Measurements from ENCODE around the gene SLC46A1.

- TF ChIP-seq CTCF (optimal IDR thresholded peaks at IDR 0.05 in 1 of 3, IDR thresholded peaks at IDR 0.05 in 1 of 3, conservative IDR thresholded peaks at IDR 0.05 in 1 of 3; ENCODE audit: extremely low read depth in 1 of 3, insufficient read depth in 2 of 3, low read length in 3 of 3) (no peak), EZH2 (IDR thresholded peaks at IDR 0.05; ENCODE audit: low read length) (no peak)
Observed at GRCh38 chr17:28357061-28357900, 48.7 kb downstream of the SLC46A1 start, which contains the start of gene POLDIP2.
